ENCODE measurements around the gene RNF11. TPM values are rescaled to one million over a fixed set of nuclear protein-coding genes. Genes with fewer than 3 reads are reported as not detected.

RNF11 gene
- total and polyA plus RNA-seq, 7 experiments from 2014 or later = 22.8 to 64.0 (median 36.6) TPM

DNA sequence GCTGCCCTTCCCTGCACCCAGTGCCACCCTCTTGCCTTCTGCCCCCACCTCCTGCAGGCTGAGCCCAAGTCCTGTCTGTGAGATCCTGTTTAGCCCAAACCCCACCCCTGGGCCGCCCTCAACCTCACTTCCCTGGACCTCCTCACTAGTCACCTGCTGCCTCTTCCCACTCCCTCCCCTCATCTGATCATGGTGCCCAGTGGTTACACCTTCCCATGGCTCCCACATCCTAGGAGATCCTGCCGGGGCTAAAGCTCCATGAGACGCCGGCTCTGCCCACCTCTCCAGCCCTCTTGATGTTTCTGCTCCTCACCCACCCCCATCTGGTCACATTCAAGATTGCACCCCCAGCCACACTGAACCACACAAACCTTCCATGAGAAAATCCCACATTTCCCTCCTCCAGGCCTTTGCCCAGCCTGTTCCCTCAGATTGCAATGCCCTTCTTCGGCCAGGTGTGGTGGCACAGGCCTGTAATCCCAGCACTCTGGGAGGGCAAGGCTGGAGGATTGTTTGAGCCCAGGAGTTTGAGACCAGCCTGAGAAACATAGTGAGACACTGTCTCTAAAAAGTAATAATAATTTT lies 77.3 kb downstream of the RNF11 start:
- H3K9me3 Mint-ChIP-seq = no peaks in the 10 kb centered on the region
- CTCF ChIA-PET = interaction anchor here (0.6 kb wide), 1 partner anchor 455 kb away, joined by 3 read pairs; no protein-coding TSS in a partner anchor

DNA sequence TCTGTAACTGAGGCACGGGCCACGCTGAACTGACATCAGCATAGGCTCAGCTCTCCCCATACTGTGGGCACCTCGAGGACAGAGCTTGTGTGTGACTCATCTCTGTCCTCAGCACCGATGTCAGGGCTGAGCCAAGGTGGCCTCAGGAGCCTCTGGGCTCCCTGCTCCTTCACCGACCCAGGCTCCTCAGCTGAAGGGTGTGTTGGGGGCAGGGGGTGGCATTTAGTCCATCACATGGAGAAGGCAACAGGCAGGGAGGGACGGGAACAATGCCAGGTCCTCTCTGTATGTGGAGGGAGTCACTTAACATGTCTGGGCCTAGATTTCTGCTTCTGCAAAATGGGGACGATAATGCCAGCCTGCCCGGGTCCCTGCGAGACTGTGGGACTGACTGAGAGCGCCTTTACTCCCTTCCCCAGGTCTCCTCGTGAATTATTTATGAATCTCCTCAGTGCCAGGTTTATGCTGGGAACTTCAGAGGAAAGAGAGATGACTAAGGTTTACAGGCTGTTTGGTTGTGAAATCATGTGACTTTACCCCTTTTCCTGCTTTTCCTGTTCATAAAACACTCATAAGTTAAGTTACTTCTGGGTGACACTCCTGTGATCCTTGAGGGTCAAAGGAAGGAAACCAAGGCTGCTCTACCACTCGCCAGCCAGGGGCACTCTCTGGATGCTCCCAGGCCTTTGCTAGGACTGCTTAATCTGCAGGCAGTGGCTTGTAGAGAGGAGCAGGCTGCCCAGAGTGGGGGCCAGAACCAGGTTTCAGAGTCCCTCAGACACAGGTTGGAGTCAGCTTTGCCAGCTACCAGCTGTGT lies 78.1 kb downstream of the RNF11 start:
- no peaks in the 10 kb centered on the region for H3K36me3 Mint-ChIP-seq
- Histone ChIP-seq H3K4me3 (ENCODE audit: low read length) (no peak overlapping the region), H3K36me3 (ENCODE audit: control insufficient read depth in 2 of 3, insufficient read depth in 3 of 3, low read length in 3 of 3) (no peaks in the 10 kb centered on the region), H3K27ac (ENCODE audit: low read depth, low read length) (no peak overlapping the region), H3K4me1 (ENCODE audit: control insufficient read depth in 2 of 2, insufficient read depth in 2 of 2, low read length in 2 of 2) (no peaks in the 10 kb centered on the region), H3K27me3 (ENCODE audit: control insufficient read depth in 2 of 2, insufficient read depth in 2 of 2, low read length in 2 of 2) (no peaks in the 10 kb centered on the region), H3K9me3 (ENCODE audit: control insufficient read depth in 2 of 3, low read length in 3 of 3) (no peaks in the 10 kb centered on the region)
- peaks cover 0 to 2% (median 0%) of the 10 kb centered on the region in 5 donors for H3K27me3 Mint-ChIP-seq
- H3K27ac Mint-ChIP-seq = peak overlapping the region in 3 of 9 donors; percentile 10 to 23 (median 12)
- ATAC-seq (no peak), DNase-seq (no peak)
- POLR2A ChIA-PET = no interaction called here
- intact Hi-C loops (cut with micrococcal nuclease) = no loop called here
- peaks cover 0 to 19% (median 5%) of the 10 kb centered on the region in 7 donors for H3K4me1 Mint-ChIP-seq
- no peak overlapping the region for H3K4me3 Mint-ChIP-seq
- no peaks in the 10 kb centered on the region for H3K9me3 Mint-ChIP-seq
- CTCF ChIA-PET = no interaction called here

More for the DNA sequence above, 77.3 kb downstream of the RNF11 start:
- H3K4me1 Mint-ChIP-seq = peaks cover 0 to 19% (median 5%) of the 10 kb centered on the region in 7 donors
- POLR2A ChIA-PET = interaction anchor here (0.6 kb wide), 1 partner anchor 491 kb away, joined by 3 read pairs; no protein-coding TSS in a partner anchor
- no peaks in the 10 kb centered on the region for H3K27me3 Mint-ChIP-seq
- no peak for ATAC-seq
- H3K4me3 ChIP-seq (ENCODE audit: low read length) = no peak overlapping the region
- H3K27ac Mint-ChIP-seq = peak overlapping the region in 1 of 9 donors; percentile 23
- H3K9me3 ChIP-seq (ENCODE audit: control insufficient read depth in 2 of 3, low read length in 3 of 3) = no peaks in the 10 kb centered on the region
- H3K4me3 Mint-ChIP-seq = no peak overlapping the region
- H3K27ac ChIP-seq (ENCODE audit: low read depth, low read length) = no peak overlapping the region
- intact Hi-C loops (cut with micrococcal nuclease) = no loop called here
- H3K4me1 ChIP-seq (ENCODE audit: control insufficient read depth in 2 of 2, insufficient read depth in 2 of 2, low read length in 2 of 2) = no peaks in the 10 kb centered on the region
- no peaks in the 10 kb centered on the region for H3K36me3 ChIP-seq (ENCODE audit: control insufficient read depth in 2 of 3, insufficient read depth in 3 of 3, low read length in 3 of 3)
- no peaks in the 10 kb centered on the region for H3K36me3 Mint-ChIP-seq
- no peaks in the 10 kb centered on the region for H3K27me3 ChIP-seq (ENCODE audit: control insufficient read depth in 2 of 2, insufficient read depth in 2 of 2, low read length in 2 of 2)
- DNase-seq = no peak

DNA sequence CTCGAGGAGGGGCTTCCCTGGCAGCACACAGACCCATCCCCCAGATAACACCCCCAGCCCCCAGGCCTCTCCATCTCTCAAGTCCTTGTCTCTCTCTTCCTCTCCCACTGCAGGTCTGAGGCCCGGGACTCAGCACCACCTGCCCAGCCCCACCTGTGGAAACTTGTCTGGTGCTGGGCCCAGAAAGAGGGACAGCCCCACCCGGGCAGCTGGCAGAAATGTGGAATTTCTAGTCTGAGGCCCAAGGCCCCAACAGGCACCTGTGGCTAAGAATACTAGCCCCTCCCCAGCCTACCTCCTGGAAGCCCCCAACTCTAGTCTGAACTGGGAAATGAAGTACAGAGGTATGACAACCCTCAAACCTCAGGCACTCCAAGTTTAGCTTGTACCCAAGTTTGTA lies 78.9 kb downstream of the RNF11 start:
- Mint-ChIP-seq H3K4me1 (peaks cover 0 to 19% (median 5%) of the 10 kb centered on the region in 7 donors), H3K4me3 (no peak overlapping the region), H3K36me3 (no peaks in the 10 kb centered on the region), H3K27me3 (peaks cover 0 to 4% (median 0%) of the 10 kb centered on the region in 5 donors), H3K9me3 (no peaks in the 10 kb centered on the region), H3K27ac (peak overlapping the region in 1 of 9 donors; percentile 65)
- no peaks in the 10 kb centered on the region for H3K4me1 ChIP-seq (ENCODE audit: control insufficient read depth in 2 of 2, insufficient read depth in 2 of 2, low read length in 2 of 2)
- intact Hi-C loops (cut with micrococcal nuclease) = no loop called here
- H3K27me3 ChIP-seq (ENCODE audit: control insufficient read depth in 2 of 2, insufficient read depth in 2 of 2, low read length in 2 of 2) = no peaks in the 10 kb centered on the region
- H3K36me3 ChIP-seq (ENCODE audit: control insufficient read depth in 2 of 3, insufficient read depth in 3 of 3, low read length in 3 of 3) = no peaks in the 10 kb centered on the region
- no peak overlapping the region for H3K27ac ChIP-seq (ENCODE audit: low read depth, low read length)
- DNase-seq (no peak), ATAC-seq (no peak)
- H3K4me3 ChIP-seq (ENCODE audit: low read length) = no peak overlapping the region
- ChIA-PET CTCF (no interaction called here), POLR2A (no interaction called here)
- no peaks in the 10 kb centered on the region for H3K9me3 ChIP-seq (ENCODE audit: control insufficient read depth in 2 of 3, low read length in 3 of 3)

DNA sequence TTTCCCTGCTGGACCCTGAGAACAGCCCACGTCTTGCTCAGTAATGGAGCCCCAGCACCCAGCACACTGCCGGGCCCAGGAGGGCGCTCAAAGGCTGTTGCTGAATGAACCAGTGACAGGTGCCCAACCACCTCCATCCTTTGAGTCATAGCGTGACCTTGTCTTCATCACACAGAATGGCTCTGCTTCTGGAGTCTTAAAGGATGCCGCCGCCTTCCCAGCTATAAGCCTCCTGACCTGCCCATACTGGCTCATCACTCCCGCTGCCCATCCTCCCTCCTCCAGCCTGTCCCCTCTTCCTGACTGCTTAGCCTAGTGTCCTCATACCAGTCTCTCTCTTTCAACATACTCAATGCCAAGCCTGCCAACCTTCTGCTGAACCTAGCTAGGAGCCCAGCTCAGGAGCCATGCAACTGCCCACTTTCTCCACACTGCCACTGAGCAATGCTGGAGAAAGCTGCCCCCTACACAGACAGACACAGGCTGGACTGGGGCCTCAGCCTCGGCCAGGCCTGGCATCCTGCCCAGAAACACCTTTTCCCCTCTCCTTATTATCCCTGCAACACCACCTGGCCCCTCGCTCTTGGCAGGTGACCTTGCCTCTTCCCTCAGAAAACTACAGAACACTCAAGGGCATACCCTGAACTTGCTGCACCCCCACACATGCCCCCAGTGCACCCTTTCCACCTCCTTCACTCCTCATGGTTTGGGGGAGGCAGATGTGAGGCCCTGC lies 80.2 kb downstream of the RNF11 start:
- intact Hi-C loops (cut with micrococcal nuclease) = no loop called here
- DNase-seq (no peak), ATAC-seq (no peak)
- Histone ChIP-seq H3K4me1 (ENCODE audit: control insufficient read depth in 2 of 2, insufficient read depth in 2 of 2, low read length in 2 of 2) (no peaks in the 10 kb centered on the region), H3K27ac (ENCODE audit: low read depth, low read length) (no peak overlapping the region), H3K36me3 (ENCODE audit: control insufficient read depth in 2 of 3, insufficient read depth in 3 of 3, low read length in 3 of 3) (no peaks in the 10 kb centered on the region), H3K9me3 (ENCODE audit: control insufficient read depth in 2 of 3, low read length in 3 of 3) (no peaks in the 10 kb centered on the region), H3K27me3 (ENCODE audit: control insufficient read depth in 2 of 2, insufficient read depth in 2 of 2, low read length in 2 of 2) (no peaks in the 10 kb centered on the region), H3K4me3 (ENCODE audit: low read length) (no peak overlapping the region)
- ChIA-PET CTCF (no interaction called here), POLR2A (no interaction called here)
- Mint-ChIP-seq H3K4me1 (peaks cover 0 to 12% (median 3%) of the 10 kb centered on the region in 7 donors), H3K27me3 (peaks cover 0 to 5% (median 0%) of the 10 kb centered on the region in 5 donors), H3K36me3 (no peaks in the 10 kb centered on the region), H3K27ac (no peak overlapping the region), H3K4me3 (no peak overlapping the region), H3K9me3 (no peaks in the 10 kb centered on the region)

DNA sequence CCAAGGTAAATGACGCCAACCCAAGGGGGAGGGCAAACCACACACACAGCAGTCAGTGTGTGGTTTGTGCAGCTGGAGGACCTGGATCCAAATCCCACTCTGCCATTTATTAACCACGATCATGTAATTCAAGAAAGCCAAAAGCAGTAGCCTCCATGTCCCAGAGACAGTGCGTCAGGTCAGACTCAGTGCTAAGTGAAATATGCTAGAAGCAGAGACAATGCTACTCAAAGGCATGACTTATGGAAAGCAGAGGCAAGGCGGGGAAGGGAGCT lies 80.7 kb downstream of the RNF11 start:
- POLR2A ChIA-PET = no interaction called here
- H3K4me1 Mint-ChIP-seq = peaks cover 0 to 12% (median 3%) of the 10 kb centered on the region in 7 donors
- no peaks in the 10 kb centered on the region for H3K36me3 ChIP-seq (ENCODE audit: control insufficient read depth in 2 of 3, insufficient read depth in 3 of 3, low read length in 3 of 3)
- no peak overlapping the region for H3K4me3 ChIP-seq (ENCODE audit: low read length)
- H3K27me3 ChIP-seq (ENCODE audit: control insufficient read depth in 2 of 2, insufficient read depth in 2 of 2, low read length in 2 of 2) = no peaks in the 10 kb centered on the region
- intact Hi-C loops (cut with micrococcal nuclease) = no loop called here
- no peaks in the 10 kb centered on the region for H3K4me1 ChIP-seq (ENCODE audit: control insufficient read depth in 2 of 2, insufficient read depth in 2 of 2, low read length in 2 of 2)
- ATAC-seq = no peak
- no peaks in the 10 kb centered on the region for H3K9me3 ChIP-seq (ENCODE audit: control insufficient read depth in 2 of 3, low read length in 3 of 3)
- no peaks in the 10 kb centered on the region for H3K36me3 Mint-ChIP-seq
- H3K27ac Mint-ChIP-seq = no peak overlapping the region
- no peak for DNase-seq
- no peaks in the 10 kb centered on the region for H3K9me3 Mint-ChIP-seq
- CTCF ChIA-PET = no interaction called here
- H3K4me3 Mint-ChIP-seq = no peak overlapping the region
- peaks cover 0 to 5% (median 0%) of the 10 kb centered on the region in 5 donors for H3K27me3 Mint-ChIP-seq
- H3K27ac ChIP-seq (ENCODE audit: low read depth, low read length) = no peak overlapping the region

DNA sequence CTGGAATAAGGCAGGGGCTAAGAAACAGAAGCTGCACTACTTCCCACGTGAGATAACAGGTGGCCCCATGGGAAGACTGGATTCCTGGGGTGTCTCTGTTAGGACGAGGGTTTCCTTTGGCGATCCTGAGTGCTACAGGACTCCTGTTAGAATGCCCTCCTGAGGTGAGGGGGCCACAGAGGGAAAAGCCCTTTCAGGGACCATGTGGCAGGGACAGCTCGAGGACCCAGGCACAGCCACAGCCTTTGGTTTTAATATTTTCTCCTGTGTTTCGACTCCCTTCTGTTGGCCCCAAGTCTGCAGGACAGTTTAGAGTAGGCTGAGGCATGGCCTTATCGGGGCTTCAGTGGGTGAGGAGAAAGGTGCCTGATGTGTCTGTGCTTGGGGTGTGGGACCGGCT lies 81.7 kb downstream of the RNF11 start:
- intact Hi-C loops (cut with micrococcal nuclease) = no loop called here
- Histone ChIP-seq H3K4me1 (ENCODE audit: control insufficient read depth in 2 of 2, insufficient read depth in 2 of 2, low read length in 2 of 2) (no peaks in the 10 kb centered on the region), H3K27me3 (ENCODE audit: control insufficient read depth in 2 of 2, insufficient read depth in 2 of 2, low read length in 2 of 2) (no peaks in the 10 kb centered on the region), H3K9me3 (ENCODE audit: control insufficient read depth in 2 of 3, low read length in 3 of 3) (no peaks in the 10 kb centered on the region), H3K36me3 (ENCODE audit: control insufficient read depth in 2 of 3, insufficient read depth in 3 of 3, low read length in 3 of 3) (no peaks in the 10 kb centered on the region), H3K27ac (ENCODE audit: low read depth, low read length) (no peak overlapping the region), H3K4me3 (ENCODE audit: low read length) (no peak overlapping the region)
- ChIA-PET POLR2A (no interaction called here), CTCF (no interaction called here)
- H3K27ac Mint-ChIP-seq = no peak overlapping the region
- H3K4me3 Mint-ChIP-seq = no peak overlapping the region
- no peak for ATAC-seq
- no peaks in the 10 kb centered on the region for H3K9me3 Mint-ChIP-seq
- H3K36me3 Mint-ChIP-seq = no peaks in the 10 kb centered on the region
- peaks cover 0 to 6% (median 0%) of the 10 kb centered on the region in 5 donors for H3K27me3 Mint-ChIP-seq
- peaks cover 0 to 12% (median 3%) of the 10 kb centered on the region in 7 donors for H3K4me1 Mint-ChIP-seq
- no peak for DNase-seq
